Measurements from ENCODE around the gene CCNB2. TPM values are rescaled to one million over a fixed set of nuclear protein-coding genes. Genes with fewer than 3 reads are reported as not detected.

The CCNB2 gene
- total RNA-seq, 6 experiments from 2014 or later, result 27.7 to 61.5 (median 55.6) TPM

DNA sequence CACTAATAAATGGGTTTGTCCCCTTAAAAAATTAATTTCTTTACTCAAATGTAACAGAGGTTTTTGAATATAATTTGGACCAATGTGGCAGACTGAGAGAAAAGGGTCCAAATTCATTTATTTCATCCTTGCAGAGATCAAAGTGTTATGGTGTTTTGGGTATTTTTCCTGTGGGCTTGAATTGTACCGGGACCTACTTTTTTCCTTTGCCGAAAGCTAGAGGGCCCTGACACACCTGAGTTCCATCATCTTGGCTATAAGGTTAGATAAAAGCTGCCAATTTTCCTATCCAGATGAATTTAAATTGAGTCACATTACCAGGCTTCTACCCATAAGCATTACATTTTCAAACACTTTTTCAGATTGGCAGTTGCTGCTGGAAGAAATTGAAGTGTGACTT is 908 bp downstream of the CCNB2 start:
- Mint-ChIP-seq H3K4me3 (peak overlapping the region; percentile 97), H3K36me3 (ENCODE audit: low read depth) (peaks cover 20% of the 10 kb centered on the region), H3K27ac (peak overlapping the region; percentile 99), H3K9me3 (no peaks in the 10 kb centered on the region), H3K27me3 (ENCODE audit: insufficient read depth) (peaks cover 6% of the 10 kb centered on the region), H3K4me1 (ENCODE audit: low read depth) (peaks cover 22% of the 10 kb centered on the region)
- TF ChIP-seq, protein P1, sequence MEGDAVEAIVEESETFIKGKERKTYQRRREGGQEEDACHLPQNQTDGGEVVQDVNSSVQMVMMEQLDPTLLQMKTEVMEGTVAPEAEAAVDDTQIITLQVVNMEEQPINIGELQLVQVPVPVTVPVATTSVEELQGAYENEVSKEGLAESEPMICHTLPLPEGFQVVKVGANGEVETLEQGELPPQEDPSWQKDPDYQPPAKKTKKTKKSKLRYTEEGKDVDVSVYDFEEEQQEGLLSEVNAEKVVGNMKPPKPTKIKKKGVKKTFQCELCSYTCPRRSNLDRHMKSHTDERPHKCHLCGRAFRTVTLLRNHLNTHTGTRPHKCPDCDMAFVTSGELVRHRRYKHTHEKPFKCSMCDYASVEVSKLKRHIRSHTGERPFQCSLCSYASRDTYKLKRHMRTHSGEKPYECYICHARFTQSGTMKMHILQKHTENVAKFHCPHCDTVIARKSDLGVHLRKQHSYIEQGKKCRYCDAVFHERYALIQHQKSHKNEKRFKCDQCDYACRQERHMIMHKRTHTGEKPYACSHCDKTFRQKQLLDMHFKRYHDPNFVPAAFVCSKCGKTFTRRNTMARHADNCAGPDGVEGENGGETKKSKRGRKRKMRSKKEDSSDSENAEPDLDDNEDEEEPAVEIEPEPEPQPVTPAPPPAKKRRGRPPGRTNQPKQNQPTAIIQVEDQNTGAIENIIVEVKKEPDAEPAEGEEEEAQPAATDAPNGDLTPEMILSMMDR (IDR thresholded peaks at IDR 0.05), result no peak
- no peak for DNase-seq

DNA sequence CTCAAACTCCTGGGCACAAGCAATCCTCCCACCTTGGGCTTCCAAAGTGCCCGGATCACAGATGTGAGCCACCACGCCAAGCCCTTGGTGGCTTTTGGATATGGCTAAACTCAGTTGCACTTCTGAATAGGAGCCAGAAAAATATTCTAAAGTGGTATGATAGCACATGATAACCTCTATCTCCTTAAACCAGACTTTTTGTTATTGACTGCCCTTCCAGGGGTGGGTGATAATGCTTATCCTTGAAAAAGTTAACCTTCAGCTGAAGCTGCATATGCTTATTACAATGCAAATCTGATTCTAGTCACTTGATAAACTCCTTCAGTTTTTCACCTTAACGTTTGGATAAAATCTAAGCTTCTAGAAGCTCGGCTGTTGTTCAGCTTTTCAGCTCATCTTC is 6.3 kb downstream of the CCNB2 start:
- DNase-seq, result no peak
- Mint-ChIP-seq H3K36me3 (ENCODE audit: low read depth) (peaks cover 41% of the 10 kb centered on the region), H3K9me3 (no peaks in the 10 kb centered on the region), H3K4me1 (ENCODE audit: low read depth) (peaks cover 4% of the 10 kb centered on the region), H3K4me3 (no peak overlapping the region), H3K27me3 (ENCODE audit: insufficient read depth) (no peaks in the 10 kb centered on the region; the same call in 1 of the 2 replicates), H3K27ac (no peak overlapping the region)
- TF ChIP-seq, protein P1 (IDR thresholded peaks at IDR 0.05), result no peak

GRCh38 chr15:59115047-59115446 is 10.1 kb downstream of the CCNB2 start:
- Mint-ChIP-seq H3K4me1 (ENCODE audit: low read depth) (no peaks in the 10 kb centered on the region), H3K4me3 (no peak overlapping the region), H3K36me3 (ENCODE audit: low read depth) (peaks cover 26% of the 10 kb centered on the region), H3K27me3 (ENCODE audit: insufficient read depth) (peaks cover 2% of the 10 kb centered on the region), H3K27ac (no peak overlapping the region), H3K9me3 (no peaks in the 10 kb centered on the region)
- TF ChIP-seq, protein P1 (IDR thresholded peaks at IDR 0.05), result no peak
- DNase-seq, result no peak

GRCh38 chr15:59116141-59116540 is 11.2 kb downstream of the CCNB2 start:
- TF ChIP-seq, protein P1 (IDR thresholded peaks at IDR 0.05), result no peak
- no peak overlapping the region for H3K4me3 Mint-ChIP-seq
- H3K27ac Mint-ChIP-seq, result no peak overlapping the region
- H3K9me3 Mint-ChIP-seq, result no peaks in the 10 kb centered on the region
- peaks cover 2% of the 10 kb centered on the region for H3K27me3 Mint-ChIP-seq (ENCODE audit: insufficient read depth)
- peaks cover 26% of the 10 kb centered on the region for H3K36me3 Mint-ChIP-seq (ENCODE audit: low read depth)
- H3K4me1 Mint-ChIP-seq (ENCODE audit: low read depth), result no peaks in the 10 kb centered on the region
- DNase-seq, result no peak

DNA sequence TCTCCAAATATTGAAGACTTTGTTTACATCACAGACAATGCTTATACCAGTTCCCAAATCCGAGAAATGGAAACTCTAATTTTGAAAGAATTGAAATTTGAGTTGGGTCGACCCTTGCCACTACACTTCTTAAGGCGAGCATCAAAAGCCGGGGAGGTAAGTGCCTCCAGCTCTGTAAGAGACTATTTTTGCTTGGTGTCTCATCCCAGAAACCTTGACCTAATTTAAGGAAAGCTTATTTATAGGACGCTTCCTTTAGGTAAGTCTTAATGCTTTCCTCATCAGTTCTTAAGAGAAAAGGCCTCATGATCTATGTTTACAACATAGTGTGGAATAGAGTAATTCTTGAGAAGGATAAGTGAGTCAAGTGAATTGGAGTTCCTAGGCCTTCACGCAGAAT is 11.8 kb downstream of the CCNB2 start:
- no peaks in the 10 kb centered on the region for H3K9me3 Mint-ChIP-seq
- no peak overlapping the region for H3K4me3 Mint-ChIP-seq
- TF ChIP-seq, protein P1 (IDR thresholded peaks at IDR 0.05), result no peak
- no peak overlapping the region for H3K27ac Mint-ChIP-seq
- DNase-seq, result no peak
- H3K4me1 Mint-ChIP-seq (ENCODE audit: low read depth), result no peaks in the 10 kb centered on the region
- peaks cover 2% of the 10 kb centered on the region for H3K27me3 Mint-ChIP-seq (ENCODE audit: insufficient read depth)
- peaks cover 26% of the 10 kb centered on the region for H3K36me3 Mint-ChIP-seq (ENCODE audit: low read depth)

- H3K36me3 Mint-ChIP-seq (ENCODE audit: low read depth), result peaks cover 17% of the 10 kb centered on the region
- no peak overlapping the region for H3K4me3 Mint-ChIP-seq
- no peaks in the 10 kb centered on the region for H3K9me3 Mint-ChIP-seq
- DNase-seq, result no peak
- no peak overlapping the region for H3K27ac Mint-ChIP-seq
- no peaks in the 10 kb centered on the region for H3K4me1 Mint-ChIP-seq (ENCODE audit: low read depth)
- TF ChIP-seq, protein P1 (IDR thresholded peaks at IDR 0.05), result no peak
- peaks cover 2% of the 10 kb centered on the region for H3K27me3 Mint-ChIP-seq (ENCODE audit: insufficient read depth)
Measured at GRCh38 chr15:59119625-59120024, 14.7 kb downstream of the CCNB2 start.
